ENCODE measurements around the gene SPRED1. TPM values are rescaled to one million over a fixed set of nuclear protein-coding genes. Genes with fewer than 3 reads are reported as not detected.

Gene SPRED1
- total RNA-seq, 1 donor from 2014 or later, result 8.7 TPM

DNA sequence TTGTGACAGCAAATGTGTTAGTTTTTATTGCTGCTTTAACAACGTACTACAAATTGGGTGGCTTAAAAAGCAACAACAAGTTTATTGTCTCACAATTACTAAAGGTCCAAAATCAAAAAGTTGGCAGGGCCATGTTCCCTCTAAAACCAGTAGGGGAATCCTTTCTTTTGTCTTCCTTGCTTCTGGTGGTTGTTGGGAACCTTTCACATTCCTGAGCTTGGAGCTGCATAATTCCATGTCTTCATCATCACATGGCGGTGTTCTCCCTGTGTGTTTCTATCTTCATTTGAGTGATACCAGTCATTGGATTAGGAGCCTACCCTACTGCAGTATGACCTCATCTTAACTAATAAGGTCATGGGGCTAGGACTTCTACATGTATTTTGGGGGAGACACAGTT is 7.4 kb downstream of the SPRED1 start:
- no peak for TF ChIP-seq CTCF (IDR thresholded peaks at IDR 0.05; ENCODE audit: borderline replicate concordance)
- Histone ChIP-seq H3K4me1 (peaks cover 74% of the 10 kb centered on the region), H3K36me3 (no peaks in the 10 kb centered on the region), H3K4me3 (no peak overlapping the region), H3K27me3 (ENCODE audit: low read depth) (no peaks in the 10 kb centered on the region), H3K9me3 (replicated peaks) (no peaks in the 10 kb centered on the region), H3K27ac (replicated peaks) (no peak overlapping the region)
- no peak for DNase-seq
- intact Hi-C loops (cut with micrococcal nuclease), result no loop called here

- no peak for TF ChIP-seq CTCF (IDR thresholded peaks at IDR 0.05; ENCODE audit: borderline replicate concordance)
- H3K9me3 ChIP-seq (replicated peaks), result no peaks in the 10 kb centered on the region
- DNase-seq, result no peak
- no peak overlapping the region for H3K4me3 ChIP-seq
- H3K27me3 ChIP-seq (ENCODE audit: low read depth), result no peaks in the 10 kb centered on the region
- peaks cover 71% of the 10 kb centered on the region for H3K4me1 ChIP-seq
- no peak overlapping the region for H3K27ac ChIP-seq (replicated peaks)
- intact Hi-C loops (cut with micrococcal nuclease), result no loop called here
- no peaks in the 10 kb centered on the region for H3K36me3 ChIP-seq
Observed at GRCh38 chr15:38263251-38263650, 10.6 kb downstream of the SPRED1 start.

DNA sequence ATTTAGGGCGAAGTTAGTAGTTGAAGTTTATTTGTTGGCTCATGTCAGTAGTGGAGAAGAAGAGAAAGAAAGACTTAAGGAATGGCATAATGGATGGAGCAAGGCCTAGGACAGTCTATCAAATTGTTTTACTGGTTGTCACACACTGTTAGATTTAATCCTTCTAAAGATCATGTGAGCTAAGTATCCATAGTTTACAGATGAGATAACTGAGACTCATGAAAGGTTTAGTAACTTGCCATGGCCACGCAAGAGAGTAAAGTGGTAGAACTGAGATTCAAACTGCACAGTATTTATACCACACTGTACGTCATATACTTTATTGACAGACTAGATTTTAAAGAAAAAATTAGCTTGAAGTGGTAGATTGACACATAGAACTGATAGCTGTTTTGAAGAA is 11.4 kb downstream of the SPRED1 start:
- H3K27me3 ChIP-seq (ENCODE audit: low read depth), result no peaks in the 10 kb centered on the region
- peaks cover 63% of the 10 kb centered on the region for H3K4me1 ChIP-seq
- intact Hi-C loops (cut with micrococcal nuclease), result no loop called here

DNA sequence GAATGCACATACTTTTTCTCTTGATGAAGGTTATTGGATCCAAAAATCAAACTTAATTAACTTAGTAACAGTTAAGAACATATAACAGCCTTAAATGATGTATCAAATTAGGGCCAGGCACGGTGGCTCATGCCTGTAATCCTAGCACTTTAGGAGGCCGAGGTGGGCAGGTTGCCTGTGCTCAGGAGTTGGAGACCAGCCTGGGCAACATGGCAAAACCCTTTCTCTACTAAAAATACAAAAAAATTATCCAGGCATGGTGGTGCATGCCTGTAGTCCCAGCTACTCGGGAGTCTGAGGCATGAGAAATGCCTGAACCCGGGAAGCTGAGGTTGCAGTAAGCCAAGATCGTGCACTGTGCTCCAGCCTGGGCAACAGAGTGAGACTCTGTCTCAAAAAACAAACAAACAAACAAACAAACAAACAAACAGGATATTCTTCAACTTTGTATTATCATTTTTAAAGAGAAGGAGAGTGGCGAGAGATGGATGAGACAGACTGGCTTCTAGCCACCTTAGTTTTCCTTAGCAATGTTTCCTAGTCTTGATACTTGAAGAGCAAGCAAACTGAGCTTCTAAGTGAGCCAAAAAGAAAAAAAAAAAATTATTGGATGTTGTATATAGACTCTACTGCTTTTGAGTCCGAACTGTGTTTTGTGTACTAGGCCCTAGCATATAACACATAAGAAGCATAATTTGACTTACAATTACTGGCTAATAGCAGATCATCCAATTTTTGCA is 13.8 kb downstream of the SPRED1 start:
- peak overlapping the region; percentile 15 for H3K4me3 ChIP-seq
- no peaks in the 10 kb centered on the region for H3K36me3 ChIP-seq
- intact Hi-C loops (cut with micrococcal nuclease), result no loop called here
- no peaks in the 10 kb centered on the region for H3K27me3 ChIP-seq (ENCODE audit: low read depth)
- H3K9me3 ChIP-seq (replicated peaks), result no peaks in the 10 kb centered on the region
- peak overlapping the region; percentile 1 for H3K27ac ChIP-seq (replicated peaks)
- TF ChIP-seq CTCF (IDR thresholded peaks at IDR 0.05; ENCODE audit: borderline replicate concordance), result no peak
- DNase-seq, result no peak
- peaks cover 43% of the 10 kb centered on the region for H3K4me1 ChIP-seq

More for the DNA sequence above, 11.4 kb downstream of the SPRED1 start:
- no peak for DNase-seq
- no peak for TF ChIP-seq CTCF (IDR thresholded peaks at IDR 0.05; ENCODE audit: borderline replicate concordance)
- Histone ChIP-seq H3K36me3 (no peaks in the 10 kb centered on the region), H3K4me3 (no peak overlapping the region), H3K27ac (replicated peaks) (no peak overlapping the region), H3K9me3 (replicated peaks) (no peaks in the 10 kb centered on the region)

GRCh38 chr15:38267421-38268022 is 14.9 kb downstream of the SPRED1 start:
- intact Hi-C loops (cut with micrococcal nuclease), result no loop called here
- H3K4me1 ChIP-seq, result peaks cover 40% of the 10 kb centered on the region
- H3K9me3 ChIP-seq (replicated peaks), result no peaks in the 10 kb centered on the region
- no peak overlapping the region for H3K27ac ChIP-seq (replicated peaks)
- DNase-seq, result no peak
- H3K36me3 ChIP-seq, result no peaks in the 10 kb centered on the region
- no peak for TF ChIP-seq CTCF (IDR thresholded peaks at IDR 0.05; ENCODE audit: borderline replicate concordance)
- H3K4me3 ChIP-seq, result no peak overlapping the region
- no peaks in the 10 kb centered on the region for H3K27me3 ChIP-seq (ENCODE audit: low read depth)
